Measurements from ENCODE around the gene CREM.

- TF ChIP-seq CTCF (IDR thresholded peaks at IDR 0.05; ENCODE audit: insufficient read depth, low read length) (no peak), POLR2AphosphoS5 (IDR thresholded peaks at IDR 0.05; ENCODE audit: low read depth) (no peak)
Observed at GRCh38 chr10:35226507-35226906, 99.9 kb downstream of the CREM start.
